Upper lobe of left lung (tissue), 6 donors: ENCODE results near the gene SAMD3. TPM values are rescaled to one million over a fixed set of nuclear protein-coding genes. Genes with fewer than 3 reads are reported as not detected.

Experiments
- ATAC-seq, 2 donors: fragments of 200-7000 bp; cut with Tn5 transposase; one replicate each; pipeline ENCODE4 v1.9.1; 2022; ENCODE audit warnings: mild to moderate bottlenecking in 2 of 2, moderate library complexity in 2 of 2; ENCODE audit not compliant: low FRiP score in 2 of 2
- DNase-seq, 2 donors: peaks; one replicate each; pipeline ENCODE4 v3.0.0-alpha.2; 2019 to 2020
- H3K27ac ChIP-seq, 4 donors: fragments of 200-600 bp; sonication (generic); one replicate each; pipeline ENCODE4 v1.5.1; 2016 to 2019
- H3K27me3 ChIP-seq, 4 donors: fragments of 200-600 bp; sonication (generic); one replicate each; pipeline ENCODE4 v1.5.1; 2017 to 2019
- H3K36me3 ChIP-seq, 4 donors: fragments of 200-600 bp; sonication (generic); one replicate each; pipeline ENCODE4 v1.5.1; 2016 to 2019
- H3K4me1 ChIP-seq, 4 donors: fragments of 200-600 bp; sonication (generic); one replicate each; pipeline ENCODE4 v1.5.1; 2018 to 2019
- H3K4me3 ChIP-seq, 4 donors: fragments of 200-600 bp; sonication (generic); one replicate each; pipeline ENCODE4 v1.5.1; 2017 to 2019; ENCODE audit warnings: mild to moderate bottlenecking in 2 of 4, moderate library complexity in 1 of 4
- H3K9me3 ChIP-seq, 4 donors: fragments of 200-600 bp; sonication (generic); one replicate each; pipeline ENCODE4 v1.5.1; 2018 to 2019
- EP300 ChIP-seq, 4 donors: sonication (generic); formaldehyde crosslinking; IDR thresholded peaks; one replicate each; pipeline ENCODE4 v1.5.1; 2017; ENCODE audit warnings: antibody characterized with exemption in 4 of 4, control low read depth in 2 of 4
- POLR2A ChIP-seq, 4 donors: fragments of 450-650 bp; IDR thresholded peaks; one replicate each; pipeline ENCODE4 v1.5.1; 2016 to 2017; ENCODE audit warnings: antibody characterized with exemption in 4 of 4, mild to moderate bottlenecking in 2 of 4
- POLR2AphosphoS5 ChIP-seq, 2 donors: sonication (generic); formaldehyde crosslinking; IDR thresholded peaks; one replicate each; pipeline ENCODE4 v1.5.1; 2017; ENCODE audit warnings: antibody characterized with exemption in 2 of 2
- WGBS, 2 donors: methylation state at CpG; one replicate each; pipeline ENCODE4 v1.1.5; 2017 to 2018; 5-methylcytosine and 5-hydroxymethylcytosine counted together
- total RNA-seq, 6 donors: library from RNA; depleted of rRNA in 4 of 6; stranded (reverse); fragments of >200 nt in 4 of 6; gene quantifications; one replicate each; pipeline versions ENCODE4 v1.1.0 to v1.2.1, GENCODE V29; 2016 to 2021
- TF ChIP-seq, protein P1 (sequence below), 6 experiments: fragments of 450-650 bp in 4 of 6; fragments of 200-600 bp in 2 of 6; sonication (generic) in 2 of 6; IDR thresholded peaks; one replicate each; pipeline ENCODE4 v1.5.1; 2016 to 2019; ENCODE audit warnings: antibody characterized with exemption in 6 of 6
- donor health status: DM: no; HTN: no; CAD: no; lungs with moderate emphysema.
- donor health status: DM: no; HTN: yes; CAD: no; lungs with severe emphysema.

Gene SAMD3
- total RNA-seq, 6 donors from 2014 or later, result 2.8 to 11.4 (median 5.2) TPM

GRCh38 chr6:130167655-130168054, 55.1 kb downstream of the SAMD3 start:
- Histone ChIP-seq H3K27me3 (no peaks in the 10 kb centered on the region), H3K36me3 (no peaks in the 10 kb centered on the region), H3K27ac (no peak overlapping the region), H3K4me3 (no peak overlapping the region), H3K9me3 (no peaks in the 10 kb centered on the region), H3K4me1 (no peaks in the 10 kb centered on the region)
- TF ChIP-seq EP300 (IDR thresholded peaks at IDR 0.05) (no peak), POLR2A (IDR thresholded peaks at IDR 0.05) (no peak), POLR2AphosphoS5 (IDR thresholded peaks at IDR 0.05) (no peak)
- TF ChIP-seq, protein P1, sequence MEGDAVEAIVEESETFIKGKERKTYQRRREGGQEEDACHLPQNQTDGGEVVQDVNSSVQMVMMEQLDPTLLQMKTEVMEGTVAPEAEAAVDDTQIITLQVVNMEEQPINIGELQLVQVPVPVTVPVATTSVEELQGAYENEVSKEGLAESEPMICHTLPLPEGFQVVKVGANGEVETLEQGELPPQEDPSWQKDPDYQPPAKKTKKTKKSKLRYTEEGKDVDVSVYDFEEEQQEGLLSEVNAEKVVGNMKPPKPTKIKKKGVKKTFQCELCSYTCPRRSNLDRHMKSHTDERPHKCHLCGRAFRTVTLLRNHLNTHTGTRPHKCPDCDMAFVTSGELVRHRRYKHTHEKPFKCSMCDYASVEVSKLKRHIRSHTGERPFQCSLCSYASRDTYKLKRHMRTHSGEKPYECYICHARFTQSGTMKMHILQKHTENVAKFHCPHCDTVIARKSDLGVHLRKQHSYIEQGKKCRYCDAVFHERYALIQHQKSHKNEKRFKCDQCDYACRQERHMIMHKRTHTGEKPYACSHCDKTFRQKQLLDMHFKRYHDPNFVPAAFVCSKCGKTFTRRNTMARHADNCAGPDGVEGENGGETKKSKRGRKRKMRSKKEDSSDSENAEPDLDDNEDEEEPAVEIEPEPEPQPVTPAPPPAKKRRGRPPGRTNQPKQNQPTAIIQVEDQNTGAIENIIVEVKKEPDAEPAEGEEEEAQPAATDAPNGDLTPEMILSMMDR (IDR thresholded peaks at IDR 0.05), result no peak
- no peak for DNase-seq
- no peak for ATAC-seq
- WGBS, 2 donors, result 59 to 63% methylated on average over 5 of the region's 5 CpGs

DNA sequence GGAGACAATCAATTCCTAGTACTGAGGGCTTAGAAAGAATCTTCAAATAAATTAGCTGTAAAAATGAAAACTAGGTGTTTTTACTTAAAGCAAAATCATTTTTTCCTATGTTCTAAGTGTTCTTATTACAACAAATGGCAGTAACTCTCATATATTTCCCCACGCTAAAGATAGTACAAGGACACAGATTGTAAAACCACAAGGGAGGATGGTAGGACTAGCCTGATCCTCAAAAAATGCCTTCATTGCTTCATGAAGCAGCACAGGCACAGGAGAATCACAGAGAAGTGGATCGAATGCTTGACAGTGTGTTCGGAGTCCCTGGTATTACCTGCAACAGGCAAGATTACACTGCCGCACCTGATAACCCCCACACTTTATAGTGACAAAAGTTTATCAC, 58.5 kb downstream of the SAMD3 start:
- TF ChIP-seq POLR2A (IDR thresholded peaks at IDR 0.05), result no peak
- no peak for TF ChIP-seq POLR2AphosphoS5 (IDR thresholded peaks at IDR 0.05)
- no peak for TF ChIP-seq EP300 (IDR thresholded peaks at IDR 0.05)
- TF ChIP-seq, protein P1 (IDR thresholded peaks at IDR 0.05), result no peak
- DNase-seq (no peak), ATAC-seq (no peak)
- Histone ChIP-seq H3K4me1 (no peaks in the 10 kb centered on the region), H3K4me3 (no peak overlapping the region), H3K27ac (no peak overlapping the region), H3K27me3 (no peaks in the 10 kb centered on the region), H3K36me3 (no peaks in the 10 kb centered on the region), H3K9me3 (no peaks in the 10 kb centered on the region)
- WGBS, 2 donors, result 72 to 77% methylated on average over 4 of the region's 4 CpGs

GRCh38 chr6:130163266-130163665, 59.5 kb downstream of the SAMD3 start:
- no peaks in the 10 kb centered on the region for H3K27me3 ChIP-seq
- no peak overlapping the region for H3K4me3 ChIP-seq
- H3K4me1 ChIP-seq, result no peaks in the 10 kb centered on the region
- H3K27ac ChIP-seq, result no peak overlapping the region
- peaks cover 0 to 4% (median 0%) of the 10 kb centered on the region in 4 donors for H3K9me3 ChIP-seq
- WGBS, 2 donors, result 94 to 96% methylated on average over 2 of the region's 2 CpGs
- no peak for ATAC-seq
- no peaks in the 10 kb centered on the region for H3K36me3 ChIP-seq
- TF ChIP-seq POLR2AphosphoS5 (IDR thresholded peaks at IDR 0.05) (no peak), EP300 (IDR thresholded peaks at IDR 0.05) (no peak), POLR2A (IDR thresholded peaks at IDR 0.05) (no peak)
- TF ChIP-seq, protein P1 (IDR thresholded peaks at IDR 0.05), result no peak
- no peak for DNase-seq

- WGBS, 2 donors, result 85 to 93% methylated on average over 2 of the region's 2 CpGs
- Histone ChIP-seq H3K27ac (no peak overlapping the region), H3K4me1 (no peaks in the 10 kb centered on the region)
Measured at GRCh38 chr6:130162421-130162820, 60.3 kb downstream of the SAMD3 start.

More at GRCh38 chr6:130162421-130162820, 60.3 kb downstream of the SAMD3 start:
- Histone ChIP-seq H3K9me3 (peaks cover 0 to 4% (median 0%) of the 10 kb centered on the region in 4 donors), H3K36me3 (no peaks in the 10 kb centered on the region), H3K27me3 (no peaks in the 10 kb centered on the region), H3K4me3 (no peak overlapping the region)
- TF ChIP-seq POLR2A (IDR thresholded peaks at IDR 0.05), result no peak
- TF ChIP-seq EP300 (IDR thresholded peaks at IDR 0.05), result no peak
- TF ChIP-seq, protein P1 (IDR thresholded peaks at IDR 0.05), result no peak
- TF ChIP-seq POLR2AphosphoS5 (IDR thresholded peaks at IDR 0.05), result no peak
- DNase-seq (no peak), ATAC-seq (no peak)
